ENCODE data around the gene NCR3LG1. TPM values are rescaled to one million over a fixed set of nuclear protein-coding genes. Genes with fewer than 3 reads are reported as not detected.

Gene NCR3LG1
- total and polyA plus RNA-seq, 2 of the 8 experiments (the other 6 are each of a cell fraction or from before 2014, with no cell fraction given): 0.68 to 1.9 TPM

GRCh38 chr11:17414317-17414737, 62.7 kb downstream of the NCR3LG1 start:
- Histone ChIP-seq H2BK12ac (ENCODE audit: low read depth, low read length) (no peak overlapping the region), H3K4ac (replicated peaks; ENCODE audit: insufficient read length, low read depth, low read length) (no peak overlapping the region), H2BK20ac (ENCODE audit: low read length) (no peak overlapping the region), H3K4me3 (ENCODE audit: extremely low read depth in 1 of 4, insufficient read depth in 2 of 4, low read depth in 3 of 4, low read length in 4 of 4) (no peak overlapping the region), H2BK5ac (ENCODE audit: low read depth, low read length) (no peak overlapping the region), H3K4me1 (replicated peaks in 1 of 4; ENCODE audit: control insufficient read depth in 3 of 4, insufficient read depth in 4 of 4, low read length in 3 of 4) (peaks cover 0 to 4% (median 3%) of the 10 kb centered on the region in 4 experiments; a peak in 3 of 7 replicates), H3K4me2 (ENCODE audit: insufficient read depth in 1 of 2, low read depth in 2 of 2, low read length in 2 of 2) (no peak overlapping the region), H2AK5ac (ENCODE audit: low read depth, low read length) (no peak overlapping the region), H3K79me2 (ENCODE audit: control insufficient read depth in 1 of 2, insufficient read depth in 2 of 2, low read length in 2 of 2) (no peaks in the 10 kb centered on the region), H4K8ac (ENCODE audit: extremely low read depth, insufficient read depth, low read length) (no peak overlapping the region; the same call in 1 of the 2 replicates), H3K79me1 (ENCODE audit: low read depth, low read length) (no peaks in the 10 kb centered on the region), H3K27me3 (replicated peaks in 1 of 4; ENCODE audit: control insufficient read depth in 3 of 4, extremely low read depth in 1 of 4, insufficient read depth in 3 of 4, low read length in 3 of 4) (no peaks in the 10 kb centered on the region; a peak in 3 of 7 replicates), H3K23ac (ENCODE audit: insufficient read length) (no peak overlapping the region), H3K27ac (ENCODE audit: low read depth, low read length) (no peak overlapping the region), H2BK15ac (ENCODE audit: low read length) (no peak overlapping the region), H4K20me1 (replicated peaks in 1 of 2; ENCODE audit: control insufficient read depth in 1 of 2, insufficient read depth in 2 of 2, low read length in 2 of 2) (no peaks in the 10 kb centered on the region), H3K9me3 (ENCODE audit: insufficient read depth in 2 of 2, low read depth in 1 of 2, low read length in 1 of 2) (no peaks in the 10 kb centered on the region), H3K56ac (replicated peaks; ENCODE audit: insufficient read length, low read depth, low read length) (no peak overlapping the region), H4K5ac (ENCODE audit: insufficient read length, low read depth, low read length) (no peak overlapping the region), H3K18ac (ENCODE audit: extremely low read depth, low read length) (no peak overlapping the region), H2BK120ac (replicated peaks; ENCODE audit: low read depth, low read length) (no peak overlapping the region), H2AFZ (ENCODE audit: low read length) (no peak overlapping the region), H3K14ac (ENCODE audit: insufficient read length) (no peak overlapping the region), H3K9ac (replicated peaks in 1 of 4; ENCODE audit: extremely low read depth in 1 of 4, low read depth in 3 of 4, low read length in 3 of 4) (no peak overlapping the region), H4K91ac (replicated peaks; ENCODE audit: insufficient read length, low read length) (no peak overlapping the region), H3K23me2 (ENCODE audit: low read depth, low read length) (no peaks in the 10 kb centered on the region), H3K36me3 (ENCODE audit: control insufficient read depth in 2 of 4, insufficient read depth in 4 of 4, low read length in 3 of 4) (no peaks in the 10 kb centered on the region)
- POLR2A ChIA-PET (ENCODE audit: partially characterized antibody): no interaction called here
- 88% methylated on average over 7 of the region's 8 CpGs; no CpG with 5 or more reads in 1 of the 2 experiments for WGBS, 2 experiments (ENCODE audit: extremely low coverage in 1 of 2, insufficient coverage in 1 of 2, insufficient read length in 1 of 2, insufficient replicate concordance in 2 of 2, low coverage in 1 of 2, low lambda C conversion rate in 2 of 2, missing lambda C conversion rate in 1 of 2)
- FAIRE-seq: no peak
- CTCF ChIA-PET (ENCODE audit: partially characterized antibody): interaction anchor here (0.9 to 38.8 kb wide), 10 partner anchors 10 to 98 kb away, joined by 4 to 1414 read pairs (median 10); no protein-coding TSS in a partner anchor
- DNase-seq (ENCODE audit: low read depth in 1 of 2, low spot score in 2 of 2): no peak
- TF ChIP-seq PHF8 (conservative IDR thresholded peaks at IDR 0.05; ENCODE audit: low read depth, low read length) (no peak), CHD1 (IDR thresholded peaks at IDR 0.05; ENCODE audit: low read depth, low read length) (no peak), EGR1 (IDR thresholded peaks at IDR 0.05; ENCODE audit: borderline replicate concordance, low read depth, low read length) (no peak), JUND (IDR thresholded peaks at IDR 0.05; ENCODE audit: low read length) (no peak), EP300 (IDR thresholded peaks at IDR 0.05; ENCODE audit: borderline replicate concordance in 1 of 2, low read depth in 2 of 2, low read length in 2 of 2) (no peak), MAX (IDR thresholded peaks at IDR 0.05) (no peak)

Measured in H1 (cell line).